HEK293 (cell line): ENCODE results near the gene SECTM1.
A peak's percentile ranks its signal among the peaks of the same experiment; 100 is the strongest.

Source experiments
- GLIS1 ChIP-seq: fragments of 450-650 bp; formaldehyde crosslinking; IDR thresholded peaks from 2 replicates; pipeline ENCODE4 v1.5.1; 2016; ENCODE audit warnings: missing biosample characterization, missing genetic modification characterization
- KLF1 ChIP-seq: fragments of 450-650 bp; formaldehyde crosslinking; IDR thresholded peaks from 2 replicates; pipeline ENCODE4 v1.5.1; 2016; ENCODE audit warnings: missing biosample characterization, missing genetic modification characterization
- KLF16 ChIP-seq: fragments of 450-650 bp; formaldehyde crosslinking; IDR thresholded peaks from 2 replicates; pipeline ENCODE4 v1.5.1; 2017; ENCODE audit warnings: missing biosample characterization, missing genetic modification characterization
- PATZ1 ChIP-seq: fragments of 450-650 bp; formaldehyde crosslinking; IDR thresholded peaks from 2 replicates; pipeline ENCODE4 v1.5.1; 2016; ENCODE audit warnings: missing biosample characterization, missing genetic modification characterization
- YY1 ChIP-seq: fragments of 450-650 bp; formaldehyde crosslinking; IDR thresholded peaks from 2 replicates; pipeline ENCODE4 v1.5.1; 2018; ENCODE audit warnings: missing biosample characterization, missing genetic modification characterization
- ZBTB17 ChIP-seq: fragments of 450-650 bp; formaldehyde crosslinking; IDR thresholded peaks from 2 replicates; pipeline ENCODE4 v1.5.1; 2016; ENCODE audit warnings: missing biosample characterization, missing genetic modification characterization
- ZBTB20 ChIP-seq: fragments of 450-650 bp; formaldehyde crosslinking; IDR thresholded peaks from 2 replicates; pipeline ENCODE4 v1.5.1; 2016; ENCODE audit warnings: missing biosample characterization, missing genetic modification characterization
- ZNF24 ChIP-seq: fragments of 450-650 bp; formaldehyde crosslinking; IDR thresholded peaks from 2 replicates; pipeline ENCODE4 v1.5.1; 2016; ENCODE audit warnings: missing biosample characterization, missing genetic modification characterization
- ZNF394 ChIP-seq: fragments of 450-650 bp; formaldehyde crosslinking; IDR thresholded peaks from 2 replicates; pipeline ENCODE4 v1.5.1; 2016; ENCODE audit warnings: missing biosample characterization, missing genetic modification characterization, mild to moderate bottlenecking, moderate library complexity, borderline replicate concordance
- ZNF449 ChIP-seq: fragments of 450-650 bp; formaldehyde crosslinking; IDR thresholded peaks from 2 replicates; pipeline ENCODE4 v1.5.1; 2017; ENCODE audit warnings: missing biosample characterization, mild to moderate bottlenecking, missing genetic modification characterization, moderate library complexity
- ZNF639 ChIP-seq: fragments of 450-650 bp; formaldehyde crosslinking; IDR thresholded peaks from 2 replicates; pipeline ENCODE4 v1.5.1; 2016; ENCODE audit warnings: missing biosample characterization, missing genetic modification characterization
- ZNF692 ChIP-seq: fragments of 450-650 bp; formaldehyde crosslinking; IDR thresholded peaks from 2 replicates; pipeline ENCODE4 v1.5.1; 2016; ENCODE audit warnings: missing biosample characterization, missing genetic modification characterization
- ZNF843 ChIP-seq: fragments of 450-650 bp; formaldehyde crosslinking; IDR thresholded peaks from 2 replicates; pipeline ENCODE4 v1.5.1; 2016; ENCODE audit warnings: missing biosample characterization, missing genetic modification characterization
- TF ChIP-seq, protein P1 (sequence below): fragments of 450-650 bp; formaldehyde crosslinking; IDR thresholded peaks from 2 replicates; pipeline ENCODE4 v1.5.1; 2017; ENCODE audit warnings: missing biosample characterization, missing genetic modification characterization
- TF ChIP-seq, protein P2 (sequence below): fragments of 450-650 bp; formaldehyde crosslinking; IDR thresholded peaks from 2 replicates; pipeline ENCODE4 v1.5.1; 2016; ENCODE audit warnings: missing biosample characterization, missing genetic modification characterization
- TF ChIP-seq, protein P3 (sequence below): fragments of 450-650 bp; IDR thresholded peaks from 2 replicates; pipeline ENCODE4 v1.5.1; 2018; ENCODE audit warnings: missing biosample characterization, mild to moderate bottlenecking, missing genetic modification characterization
- TF ChIP-seq, protein P4 (sequence below): fragments of 450-650 bp; formaldehyde crosslinking; optimal IDR thresholded peaks from 2 replicates; pipeline ENCODE3; 2016; ENCODE audit warnings: missing biosample characterization, mild to moderate bottlenecking, missing genetic modification characterization

SECTM1 gene

DNA sequence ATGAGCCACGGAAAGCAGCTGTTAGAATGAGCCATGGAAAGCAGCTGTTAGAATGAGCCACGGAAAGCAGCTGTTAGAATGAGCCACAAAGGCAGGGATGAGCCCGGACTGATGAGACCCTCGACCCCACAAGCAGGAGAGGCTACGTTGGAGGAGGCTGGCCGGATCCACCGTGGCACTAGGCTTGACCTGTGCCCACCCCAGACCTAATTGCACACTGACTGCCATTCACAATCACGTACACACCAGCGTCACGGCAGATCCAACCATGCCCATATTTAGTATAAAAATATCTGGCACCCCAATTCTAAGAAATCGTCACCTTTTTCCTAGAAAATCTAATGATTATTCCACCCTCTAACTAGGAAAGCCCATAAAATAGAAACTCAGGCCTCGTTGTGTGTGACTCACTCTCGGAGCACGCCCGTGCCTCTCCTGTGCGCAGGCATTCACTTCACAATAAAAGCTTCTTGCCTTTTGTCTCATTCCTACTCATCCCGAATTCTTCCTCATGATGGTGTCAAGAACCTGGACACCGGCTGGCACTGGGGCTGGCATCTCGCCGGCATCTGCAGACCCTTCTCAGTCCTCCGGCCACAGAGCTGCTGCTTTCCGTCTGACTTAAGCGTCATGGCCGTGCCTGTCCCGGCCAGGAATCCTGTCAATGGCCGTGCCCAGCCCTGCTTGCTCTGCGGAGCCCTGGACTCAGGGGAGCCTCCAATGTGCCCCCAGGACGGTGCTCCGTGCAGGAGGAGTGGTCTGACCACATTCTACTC lies 5.5 kb upstream of the SECTM1 start (continued):
- TF ChIP-seq, protein P1, sequence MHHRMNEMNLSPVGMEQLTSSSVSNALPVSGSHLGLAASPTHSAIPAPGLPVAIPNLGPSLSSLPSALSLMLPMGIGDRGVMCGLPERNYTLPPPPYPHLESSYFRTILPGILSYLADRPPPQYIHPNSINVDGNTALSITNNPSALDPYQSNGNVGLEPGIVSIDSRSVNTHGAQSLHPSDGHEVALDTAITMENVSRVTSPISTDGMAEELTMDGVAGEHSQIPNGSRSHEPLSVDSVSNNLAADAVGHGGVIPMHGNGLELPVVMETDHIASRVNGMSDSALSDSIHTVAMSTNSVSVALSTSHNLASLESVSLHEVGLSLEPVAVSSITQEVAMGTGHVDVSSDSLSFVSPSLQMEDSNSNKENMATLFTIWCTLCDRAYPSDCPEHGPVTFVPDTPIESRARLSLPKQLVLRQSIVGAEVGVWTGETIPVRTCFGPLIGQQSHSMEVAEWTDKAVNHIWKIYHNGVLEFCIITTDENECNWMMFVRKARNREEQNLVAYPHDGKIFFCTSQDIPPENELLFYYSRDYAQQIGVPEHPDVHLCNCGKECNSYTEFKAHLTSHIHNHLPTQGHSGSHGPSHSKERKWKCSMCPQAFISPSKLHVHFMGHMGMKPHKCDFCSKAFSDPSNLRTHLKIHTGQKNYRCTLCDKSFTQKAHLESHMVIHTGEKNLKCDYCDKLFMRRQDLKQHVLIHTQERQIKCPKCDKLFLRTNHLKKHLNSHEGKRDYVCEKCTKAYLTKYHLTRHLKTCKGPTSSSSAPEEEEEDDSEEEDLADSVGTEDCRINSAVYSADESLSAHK (tag by site-specific recombination), result peak; percentile 6; the same call in 1 of the 2 replicates
- TF ChIP-seq, protein P2, sequence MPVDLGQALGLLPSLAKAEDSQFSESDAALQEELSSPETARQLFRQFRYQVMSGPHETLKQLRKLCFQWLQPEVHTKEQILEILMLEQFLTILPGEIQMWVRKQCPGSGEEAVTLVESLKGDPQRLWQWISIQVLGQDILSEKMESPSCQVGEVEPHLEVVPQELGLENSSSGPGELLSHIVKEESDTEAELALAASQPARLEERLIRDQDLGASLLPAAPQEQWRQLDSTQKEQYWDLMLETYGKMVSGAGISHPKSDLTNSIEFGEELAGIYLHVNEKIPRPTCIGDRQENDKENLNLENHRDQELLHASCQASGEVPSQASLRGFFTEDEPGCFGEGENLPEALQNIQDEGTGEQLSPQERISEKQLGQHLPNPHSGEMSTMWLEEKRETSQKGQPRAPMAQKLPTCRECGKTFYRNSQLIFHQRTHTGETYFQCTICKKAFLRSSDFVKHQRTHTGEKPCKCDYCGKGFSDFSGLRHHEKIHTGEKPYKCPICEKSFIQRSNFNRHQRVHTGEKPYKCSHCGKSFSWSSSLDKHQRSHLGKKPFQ (tag by site-specific recombination), result 0 out of 2 replicates have a peak, but pooled peaks have one; percentile 40
- TF ChIP-seq ZNF639 (peak; percentile 37; the same call in 1 of the 2 replicates), ZNF843 (tag by site-specific recombination) (0 out of 2 replicates have a peak, but pooled peaks have one; percentile 50), PATZ1 (0 out of 2 replicates have a peak, but pooled peaks have one; percentile 16), ZBTB17 (tag by site-specific recombination) (peak; percentile 68; the same call in 1 of the 2 replicates), ZNF394 (tag by site-specific recombination) (peak; percentile 47; the same call in 1 of the 2 replicates), YY1 (tag by site-specific recombination) (peak; percentile 73; the same call in 1 of the 2 replicates), ZNF692 (0 out of 2 replicates have a peak, but pooled peaks have one; percentile 38), KLF1 (tag by site-specific recombination) (no peak), ZNF449 (0 out of 2 replicates have a peak, but pooled peaks have one; percentile 44), ZNF24 (tag by site-specific recombination) (0 out of 2 replicates have a peak, but pooled peaks have one; percentile 30), GLIS1 (tag by site-specific recombination) (peak; percentile 69), KLF16 (no peak), ZBTB20 (tag by site-specific recombination) (peak; percentile 74)
- TF ChIP-seq, protein P3, sequence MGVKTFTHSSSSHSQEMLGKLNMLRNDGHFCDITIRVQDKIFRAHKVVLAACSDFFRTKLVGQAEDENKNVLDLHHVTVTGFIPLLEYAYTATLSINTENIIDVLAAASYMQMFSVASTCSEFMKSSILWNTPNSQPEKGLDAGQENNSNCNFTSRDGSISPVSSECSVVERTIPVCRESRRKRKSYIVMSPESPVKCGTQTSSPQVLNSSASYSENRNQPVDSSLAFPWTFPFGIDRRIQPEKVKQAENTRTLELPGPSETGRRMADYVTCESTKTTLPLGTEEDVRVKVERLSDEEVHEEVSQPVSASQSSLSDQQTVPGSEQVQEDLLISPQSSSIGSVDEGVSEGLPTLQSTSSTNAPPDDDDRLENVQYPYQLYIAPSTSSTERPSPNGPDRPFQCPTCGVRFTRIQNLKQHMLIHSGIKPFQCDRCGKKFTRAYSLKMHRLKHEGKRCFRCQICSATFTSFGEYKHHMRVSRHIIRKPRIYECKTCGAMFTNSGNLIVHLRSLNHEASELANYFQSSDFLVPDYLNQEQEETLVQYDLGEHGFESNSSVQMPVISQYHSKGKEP (tag by site-specific recombination), result no peak
- TF ChIP-seq, protein P4, sequence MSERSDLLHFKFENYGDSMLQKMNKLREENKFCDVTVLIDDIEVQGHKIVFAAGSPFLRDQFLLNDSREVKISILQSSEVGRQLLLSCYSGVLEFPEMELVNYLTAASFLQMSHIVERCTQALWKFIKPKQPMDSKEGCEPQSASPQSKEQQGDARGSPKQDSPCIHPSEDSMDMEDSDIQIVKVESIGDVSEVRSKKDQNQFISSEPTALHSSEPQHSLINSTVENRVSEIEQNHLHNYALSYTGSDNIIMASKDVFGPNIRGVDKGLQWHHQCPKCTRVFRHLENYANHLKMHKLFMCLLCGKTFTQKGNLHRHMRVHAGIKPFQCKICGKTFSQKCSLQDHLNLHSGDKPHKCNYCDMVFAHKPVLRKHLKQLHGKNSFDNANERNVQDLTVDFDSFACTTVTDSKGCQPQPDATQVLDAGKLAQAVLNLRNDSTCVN (tag by site-specific recombination), result peak; percentile 47
